Activated CD4-positive, alpha-beta memory T cell treated with anti-CD3 and anti-CD28 coated beads, Interleukin-2, amount 10 ng/mL, durations not matched to agents 7 days and 5 days (primary cell): ENCODE results near the gene DDO. TPM values are rescaled to one million over a fixed set of nuclear protein-coding genes. Genes with fewer than 3 reads are reported as not detected.
"Not testable (repeated sequence)": the region's sequence is repeated elsewhere in the genome, so short reads cannot be mapped to it uniquely, and the experiment has no call there.

Experiments
- CTCF ChIA-PET: fragments of 350-600 bp; sonication (Branson Sonifier 250); formaldehyde crosslinking; loops from one replicate; lab custom pipeline; 2021; ENCODE audit warnings: antibody characterized with exemption, inconsistent platforms; lab: Charles Lee
- POLR2A ChIA-PET: fragments of 350-600 bp; sonication (Branson Sonifier 250); formaldehyde crosslinking; loops from one replicate; lab custom pipeline; 2021; ENCODE audit warnings: antibody characterized with exemption; lab: Charles Lee
- DNase-seq: peaks from one replicate; pipeline ENCODE4 v3.0.0-alpha.2; 2020
- H3K27ac Mint-ChIP-seq: one replicate; pipeline ENCODE4 v1.8.0; 2021; ENCODE audit warnings: mild to moderate bottlenecking, mixed read lengths
- H3K27me3 Mint-ChIP-seq: one replicate; pipeline ENCODE4 v1.8.0; 2021; ENCODE audit warnings: mixed read lengths
- H3K36me3 Mint-ChIP-seq: one replicate; pipeline ENCODE4 v1.8.0; 2021; ENCODE audit warnings: low read depth, mixed read lengths
- H3K4me1 Mint-ChIP-seq: one replicate; pipeline ENCODE4 v1.8.0; 2021; ENCODE audit warnings: mixed read lengths
- H3K4me3 Mint-ChIP-seq: one replicate; pipeline ENCODE4 v1.8.0; 2021; ENCODE audit warnings: mild to moderate bottlenecking, mixed read lengths
- H3K9me3 Mint-ChIP-seq: one replicate; pipeline ENCODE4 v1.8.0; 2021; ENCODE audit warnings: mixed read lengths
- total RNA-seq, 2 experiments: library from RNA; stranded (reverse); gene quantifications; one replicate each; pipeline ENCODE4 v1.2.3, GENCODE V29; 2021

Gene DDO
- total RNA-seq, 2 experiments from 2014 or later, result not detected

GRCh38 chr6:110358553-110359160, 56.7 kb downstream of the DDO start:
- Mint-ChIP-seq H3K27ac (no peak overlapping the region), H3K4me1 (peaks cover 2% of the 10 kb centered on the region), H3K27me3 (peaks cover 60% of the 10 kb centered on the region), H3K36me3 (no peaks in the 10 kb centered on the region), H3K4me3 (no peak overlapping the region), H3K9me3 (no peaks in the 10 kb centered on the region)
- POLR2A ChIA-PET, result no interaction called here
- DNase-seq, result no peak
- CTCF ChIA-PET, result no interaction called here

- peak within 1 kb of the TSS; percentile 48 for H3K4me3 Mint-ChIP-seq
- peaks cover 63% of the 10 kb centered on the region for H3K27me3 Mint-ChIP-seq
- H3K27ac Mint-ChIP-seq, result no peak within 1 kb of the TSS
- DNase-seq, result no peak
- no peaks in the 10 kb centered on the region for H3K9me3 Mint-ChIP-seq
- POLR2A ChIA-PET, result no interaction called here
- H3K36me3 Mint-ChIP-seq, result no peaks in the 10 kb centered on the region
- CTCF ChIA-PET, result no interaction called here
- H3K4me1 Mint-ChIP-seq, result peaks cover 2% of the 10 kb centered on the region
These were observed 57.5 kb downstream of the DDO start, which contains the start of gene METTL24 for GRCh38 chr6:110357664-110358552. Gene METTL24, minus strand, starts transcription at chr6:110358349. Its CDS starts 77 bp downstream, at chr6:110358272.

GRCh38 chr6:110357298-110357663, 58.1 kb downstream of the DDO start:
- Mint-ChIP-seq H3K4me1 (peaks cover 2% of the 10 kb centered on the region), H3K27me3 (peaks cover 57% of the 10 kb centered on the region), H3K4me3 (peak overlapping the region; percentile 48), H3K9me3 (no peaks in the 10 kb centered on the region), H3K36me3 (no peaks in the 10 kb centered on the region), H3K27ac (no peak overlapping the region)
- CTCF ChIA-PET, result no interaction called here
- POLR2A ChIA-PET, result no interaction called here
- no peak for DNase-seq

GRCh38 chr6:110356778-110357177, 58.6 kb downstream of the DDO start:
- CTCF ChIA-PET, result no interaction called here
- no peaks in the 10 kb centered on the region for H3K36me3 Mint-ChIP-seq
- POLR2A ChIA-PET, result no interaction called here
- no peaks in the 10 kb centered on the region for H3K9me3 Mint-ChIP-seq
- H3K4me1 Mint-ChIP-seq, result peaks cover 2% of the 10 kb centered on the region
- DNase-seq, result no peak
- peaks cover 59% of the 10 kb centered on the region for H3K27me3 Mint-ChIP-seq
- H3K27ac Mint-ChIP-seq, result no peak overlapping the region
- H3K4me3 Mint-ChIP-seq, result no peak overlapping the region

GRCh38 chr6:110355727-110356126, 59.6 kb downstream of the DDO start:
- Mint-ChIP-seq H3K9me3 (no peaks in the 10 kb centered on the region), H3K36me3 (no peaks in the 10 kb centered on the region), H3K4me3 (no peak overlapping the region), H3K4me1 (peaks cover 2% of the 10 kb centered on the region), H3K27ac (no peak overlapping the region), H3K27me3 (peaks cover 51% of the 10 kb centered on the region)
- ChIA-PET POLR2A (no interaction called here), CTCF (no interaction called here)
- no peak for DNase-seq

GRCh38 chr6:110355022-110355421, 60.4 kb downstream of the DDO start:
- H3K27me3 Mint-ChIP-seq, result peaks cover 48% of the 10 kb centered on the region
- H3K4me3 Mint-ChIP-seq, result no peak overlapping the region
- ChIA-PET POLR2A (no interaction called here), CTCF (no interaction called here)
- H3K36me3 Mint-ChIP-seq, result no peaks in the 10 kb centered on the region
- H3K9me3 Mint-ChIP-seq, result no peaks in the 10 kb centered on the region
- H3K27ac Mint-ChIP-seq, result no peak overlapping the region
- peaks cover 2% of the 10 kb centered on the region for H3K4me1 Mint-ChIP-seq
- DNase-seq, result no peak

GRCh38 chr6:110354153-110354552, 61.2 kb downstream of the DDO start:
- CTCF ChIA-PET, result no interaction called here
- H3K9me3 Mint-ChIP-seq, result no peaks in the 10 kb centered on the region
- POLR2A ChIA-PET, result no interaction called here
- H3K36me3 Mint-ChIP-seq, result no peaks in the 10 kb centered on the region
- H3K4me1 Mint-ChIP-seq, result peaks cover 2% of the 10 kb centered on the region
- H3K4me3 Mint-ChIP-seq, result no peak overlapping the region
- DNase-seq, result no peak
- H3K27me3 Mint-ChIP-seq, result peaks cover 43% of the 10 kb centered on the region
- no peak overlapping the region for H3K27ac Mint-ChIP-seq

- Mint-ChIP-seq H3K4me3 (no peak overlapping the region), H3K27me3 (peaks cover 38% of the 10 kb centered on the region), H3K36me3 (no peaks in the 10 kb centered on the region), H3K9me3 (no peaks in the 10 kb centered on the region), H3K4me1 (peaks cover 2% of the 10 kb centered on the region), H3K27ac (no peak overlapping the region)
- POLR2A ChIA-PET, result no interaction called here
- DNase-seq, result no peak
- CTCF ChIA-PET, result interaction anchor here (0.7 kb wide), 1 partner anchor 167 kb away, joined by 4 read pairs; no protein-coding TSS in a partner anchor
These were observed 61.8 kb downstream of the DDO start for GRCh38 chr6:110353457-110354001.

GRCh38 chr6:110352563-110353262, 62.7 kb downstream of the DDO start:
- no peak for DNase-seq
- Mint-ChIP-seq H3K27me3 (peaks cover 37% of the 10 kb centered on the region), H3K36me3 (no peaks in the 10 kb centered on the region), H3K4me3 (no peak overlapping the region), H3K9me3 (no peaks in the 10 kb centered on the region), H3K27ac (no peak overlapping the region), H3K4me1 (peaks cover 2% of the 10 kb centered on the region)
- ChIA-PET CTCF (no interaction called here), POLR2A (no interaction called here)

- H3K27me3 Mint-ChIP-seq, result peaks cover 30% of the 10 kb centered on the region
- H3K27ac Mint-ChIP-seq, result no peak overlapping the region
- H3K4me3 Mint-ChIP-seq, result no peak overlapping the region
- no peak for DNase-seq
- no peaks in the 10 kb centered on the region for H3K9me3 Mint-ChIP-seq
- no peaks in the 10 kb centered on the region for H3K36me3 Mint-ChIP-seq
- H3K4me1 Mint-ChIP-seq, result no peaks in the 10 kb centered on the region
- CTCF ChIA-PET, result no interaction called here
- POLR2A ChIA-PET, result no interaction called here
These were observed 63.4 kb downstream of the DDO start for GRCh38 chr6:110351986-110352385.

- no peaks in the 10 kb centered on the region for H3K9me3 Mint-ChIP-seq
- no peaks in the 10 kb centered on the region for H3K36me3 Mint-ChIP-seq
- DNase-seq, result no peak
- no peak overlapping the region for H3K4me3 Mint-ChIP-seq
- ChIA-PET POLR2A (no interaction called here), CTCF (no interaction called here)
- no peak overlapping the region for H3K27ac Mint-ChIP-seq
- H3K27me3 Mint-ChIP-seq, result peaks cover 28% of the 10 kb centered on the region
- H3K4me1 Mint-ChIP-seq, result no peaks in the 10 kb centered on the region
These were observed 63.8 kb downstream of the DDO start for GRCh38 chr6:110351546-110351945.

GRCh38 chr6:110350593-110350992, 64.8 kb downstream of the DDO start:
- CTCF ChIA-PET, DNase-seq, H3K36me3 Mint-ChIP-seq, H3K27ac Mint-ChIP-seq, H3K4me3 Mint-ChIP-seq, H3K9me3 Mint-ChIP-seq, H3K4me1 Mint-ChIP-seq, POLR2A ChIA-PET: not testable (repeated sequence)
- H3K27me3 Mint-ChIP-seq, result peaks cover 22% of the 10 kb centered on the region
